DOHH2 (cell line): ENCODE results near the gene CDC16.

Experiments
- H3F3A ChIP-seq: fragments of 200-600 bp; sonication (generic), shearing (Covaris generic); 2 replicates; pipeline ENCODE4 v1.6.0; 2016; ENCODE audit warnings: antibody characterized with exemption, mild to moderate bottlenecking; ENCODE audit not compliant: control insufficient read depth, insufficient read depth
- H3K27ac ChIP-seq: fragments of 200-600 bp; sonication (generic); 2 replicates; pipeline ENCODE4 v1.5.1; 2014; ENCODE audit warnings: low read depth, mild to moderate bottlenecking, low read length, moderate library complexity
- H3K27me3 ChIP-seq: fragments of 200-600 bp; sonication (generic); 2 replicates; pipeline ENCODE4 v1.6.1; 2014; ENCODE audit warnings: mild to moderate bottlenecking, low read length, mixed read lengths; ENCODE audit not compliant: control insufficient read depth
- H3K36me3 ChIP-seq: fragments of 200-600 bp; sonication (generic); 2 replicates; pipeline ENCODE4 v1.6.1; 2014; ENCODE audit warnings: mild to moderate bottlenecking, low read length, moderate library complexity, mixed read lengths; ENCODE audit not compliant: control insufficient read depth
- H3K4me1 ChIP-seq: fragments of 200-600 bp; sonication (generic); 2 replicates; pipeline ENCODE4 v1.6.1; 2014; ENCODE audit warnings: mild to moderate bottlenecking, low read length, mixed read lengths; ENCODE audit not compliant: control insufficient read depth
- H3K4me2 ChIP-seq: fragments of 200-600 bp; sonication (generic); 2 replicates; pipeline ENCODE4 v1.6.0; 2014; ENCODE audit warnings: mild to moderate bottlenecking, low read length, moderate library complexity
- H3K4me3 ChIP-seq: fragments of 200-600 bp; sonication (generic); 2 replicates; pipeline ENCODE4 v1.5.1; 2014; ENCODE audit warnings: mild to moderate bottlenecking, low read length, mixed read lengths
- H3K79me2 ChIP-seq: fragments of 200-600 bp; sonication (generic); 2 replicates; pipeline ENCODE4 v1.6.1; 2014; ENCODE audit warnings: mild to moderate bottlenecking, low read length, mixed read lengths; ENCODE audit not compliant: control insufficient read depth
- H3K9me2 ChIP-seq: fragments of 200-600 bp; sonication (generic); replicated peaks from 2 replicates; pipeline ENCODE4 v1.6.1; 2014; ENCODE audit warnings: mild to moderate bottlenecking, low read length, mixed read lengths; ENCODE audit not compliant: control insufficient read depth
- H3K9me3 ChIP-seq: fragments of 200-600 bp; sonication (generic); 2 replicates; pipeline ENCODE4 v1.6.1; 2014; ENCODE audit warnings: antibody characterized with exemption, low read length, mixed read lengths; ENCODE audit not compliant: control insufficient read depth, insufficient read depth
- H4K20me1 ChIP-seq: fragments of 200-600 bp; sonication (generic); 2 replicates; pipeline ENCODE4 v1.6.0; 2014; ENCODE audit warnings: low read depth, mild to moderate bottlenecking, antibody characterized with exemption, low read length, moderate library complexity; ENCODE audit not compliant: control insufficient read depth, insufficient read depth
- EZH2phosphoT487 ChIP-seq: fragments of 200-600 bp; sonication (generic); IDR thresholded peaks from 2 replicates; pipeline ENCODE4 v1.6.1; 2017; ENCODE audit warnings: borderline replicate concordance, mild to moderate bottlenecking, antibody characterized with exemption, low read length, moderate library complexity, mixed read lengths
- TF ChIP-seq, protein P1 (sequence below): fragments of 200-600 bp; sonication (generic); IDR thresholded peaks from one replicate; pipeline ENCODE4 v1.5.1; 2014; ENCODE audit warnings: antibody characterized with exemption, mild to moderate bottlenecking, low read depth, low read length; ENCODE audit not compliant: poor library complexity, severe bottlenecking

CDC16 gene

DNA sequence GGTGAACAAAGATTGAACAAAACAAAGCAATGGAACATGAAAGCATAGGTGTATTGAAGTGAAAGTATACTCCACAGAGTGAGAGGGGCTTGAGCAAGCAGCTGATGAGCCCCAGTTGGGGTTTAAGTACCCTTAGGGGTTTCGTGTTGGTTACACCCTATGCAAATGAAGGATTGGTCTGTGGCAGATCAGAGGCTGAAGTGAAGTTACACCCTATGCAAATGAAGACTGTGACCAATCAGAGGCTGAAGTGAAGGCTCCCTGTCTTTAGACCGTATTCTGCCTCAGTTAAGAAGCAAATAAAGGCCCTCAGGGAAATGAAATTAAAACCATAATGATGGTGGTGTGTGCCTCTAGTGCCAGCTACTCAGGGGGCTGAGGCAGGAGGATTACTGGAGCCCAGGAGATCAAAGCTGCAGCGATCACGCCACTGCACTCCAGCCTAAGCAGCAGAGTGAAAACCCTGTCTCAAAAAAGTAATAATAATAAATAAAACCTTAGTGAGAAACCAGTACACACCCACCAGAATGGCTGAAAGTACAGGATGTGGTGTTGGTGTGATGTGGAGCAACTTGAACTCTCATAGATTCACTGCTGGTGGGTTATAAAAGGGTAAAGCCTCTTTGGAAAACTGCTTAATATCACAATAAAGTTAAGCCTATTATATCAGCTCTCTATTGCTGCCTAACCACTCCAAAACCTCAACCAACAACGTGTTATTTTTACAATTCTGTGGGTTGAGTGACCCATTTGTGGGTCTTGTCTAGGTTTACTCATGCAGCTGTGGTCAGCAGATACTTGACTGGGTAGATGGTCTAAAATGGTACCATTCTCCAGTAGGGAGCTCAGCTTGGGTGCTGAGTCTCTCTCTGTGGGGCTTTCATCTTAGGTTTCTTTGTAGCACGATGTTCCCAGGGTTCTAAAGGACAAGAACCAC lies 33.9 kb downstream of the CDC16 start:
- Histone ChIP-seq H3F3A (no peaks in the 10 kb centered on the region), H3K27ac (no peak overlapping the region), H3K36me3 (peaks cover 76% of the 10 kb centered on the region), H4K20me1 (no peaks in the 10 kb centered on the region), H3K9me3 (no peaks in the 10 kb centered on the region), H3K4me1 (no peaks in the 10 kb centered on the region), H3K9me2 (no peaks in the 10 kb centered on the region), H3K4me2 (no peak overlapping the region), H3K79me2 (no peaks in the 10 kb centered on the region), H3K27me3 (no peaks in the 10 kb centered on the region), H3K4me3 (no peak overlapping the region)
- TF ChIP-seq, protein P1, sequence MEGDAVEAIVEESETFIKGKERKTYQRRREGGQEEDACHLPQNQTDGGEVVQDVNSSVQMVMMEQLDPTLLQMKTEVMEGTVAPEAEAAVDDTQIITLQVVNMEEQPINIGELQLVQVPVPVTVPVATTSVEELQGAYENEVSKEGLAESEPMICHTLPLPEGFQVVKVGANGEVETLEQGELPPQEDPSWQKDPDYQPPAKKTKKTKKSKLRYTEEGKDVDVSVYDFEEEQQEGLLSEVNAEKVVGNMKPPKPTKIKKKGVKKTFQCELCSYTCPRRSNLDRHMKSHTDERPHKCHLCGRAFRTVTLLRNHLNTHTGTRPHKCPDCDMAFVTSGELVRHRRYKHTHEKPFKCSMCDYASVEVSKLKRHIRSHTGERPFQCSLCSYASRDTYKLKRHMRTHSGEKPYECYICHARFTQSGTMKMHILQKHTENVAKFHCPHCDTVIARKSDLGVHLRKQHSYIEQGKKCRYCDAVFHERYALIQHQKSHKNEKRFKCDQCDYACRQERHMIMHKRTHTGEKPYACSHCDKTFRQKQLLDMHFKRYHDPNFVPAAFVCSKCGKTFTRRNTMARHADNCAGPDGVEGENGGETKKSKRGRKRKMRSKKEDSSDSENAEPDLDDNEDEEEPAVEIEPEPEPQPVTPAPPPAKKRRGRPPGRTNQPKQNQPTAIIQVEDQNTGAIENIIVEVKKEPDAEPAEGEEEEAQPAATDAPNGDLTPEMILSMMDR: no peak
- TF ChIP-seq EZH2phosphoT487: no peak

DNA sequence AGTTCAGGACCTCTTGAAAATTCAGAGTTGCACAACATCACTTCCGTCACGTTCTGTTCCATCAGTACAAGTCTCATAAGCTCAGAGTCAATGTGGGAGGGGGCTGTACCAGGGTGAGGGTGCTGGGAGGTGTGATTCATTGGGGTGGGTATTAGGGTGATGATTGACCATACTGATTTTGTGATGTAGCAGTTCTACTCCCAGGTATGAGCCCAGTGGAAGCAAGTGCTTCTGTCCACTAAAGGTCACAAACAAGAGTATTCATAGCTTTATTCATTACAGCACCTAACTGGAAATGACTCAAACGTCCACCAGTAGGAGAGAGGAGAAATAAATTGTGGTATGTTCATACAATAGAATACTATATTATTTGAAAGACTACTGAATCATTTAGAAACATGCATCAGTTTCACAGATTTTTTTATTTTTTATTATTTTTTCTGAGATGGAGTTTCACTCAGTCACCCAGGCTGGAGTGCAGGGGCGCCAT lies 34.6 kb downstream of the CDC16 start:
- no peaks in the 10 kb centered on the region for H3K79me2 ChIP-seq
- no peak for TF ChIP-seq EZH2phosphoT487
- TF ChIP-seq, protein P1: no peak

DNA sequence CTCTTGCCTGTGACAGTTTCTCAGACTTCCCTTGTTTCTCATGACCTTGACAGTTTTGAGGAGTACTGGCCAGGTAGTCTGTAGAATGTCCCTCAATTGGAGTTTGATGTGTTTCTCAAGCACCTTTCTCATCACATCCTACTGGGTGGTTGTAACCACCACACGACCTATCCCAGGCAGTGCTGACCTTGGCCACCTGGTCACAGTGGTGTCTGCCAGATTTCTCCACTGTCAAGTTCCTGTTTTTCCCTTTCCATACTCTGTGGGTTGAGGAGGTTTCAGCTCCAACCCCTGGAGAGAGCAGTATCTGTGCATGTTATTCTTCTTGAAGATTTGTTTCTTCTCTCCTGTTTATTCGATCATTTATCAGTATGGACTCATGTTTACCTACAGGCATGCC lies 38.3 kb downstream of the CDC16 start:
- no peaks in the 10 kb centered on the region for H3K27me3 ChIP-seq
- peaks cover 4% of the 10 kb centered on the region; the same call in 1 of the 2 replicates for H3F3A ChIP-seq
- H3K9me3 ChIP-seq: no peaks in the 10 kb centered on the region
- H3K4me1 ChIP-seq: no peaks in the 10 kb centered on the region
- TF ChIP-seq EZH2phosphoT487: no peak
- TF ChIP-seq, protein P1: no peak
- H4K20me1 ChIP-seq: no peaks in the 10 kb centered on the region
- H3K9me2 ChIP-seq: no peaks in the 10 kb centered on the region
- no peak overlapping the region for H3K4me2 ChIP-seq
- H3K27ac ChIP-seq: no peak overlapping the region
- no peaks in the 10 kb centered on the region for H3K79me2 ChIP-seq
- H3K36me3 ChIP-seq: peaks cover 66% of the 10 kb centered on the region
- no peak overlapping the region for H3K4me3 ChIP-seq

More for the DNA sequence above, 34.6 kb downstream of the CDC16 start:
- Histone ChIP-seq H3K27me3 (no peaks in the 10 kb centered on the region), H3K9me2 (no peaks in the 10 kb centered on the region), H3K36me3 (peaks cover 74% of the 10 kb centered on the region), H3K27ac (no peak overlapping the region), H3K4me1 (no peaks in the 10 kb centered on the region), H3F3A (no peaks in the 10 kb centered on the region), H3K4me2 (no peak overlapping the region), H3K4me3 (no peak overlapping the region), H4K20me1 (no peaks in the 10 kb centered on the region), H3K9me3 (no peaks in the 10 kb centered on the region)
